ENCODE data around the gene FGGY. TPM values are rescaled to one million over a fixed set of nuclear protein-coding genes. Genes with fewer than 3 reads are reported as not detected.

Gene FGGY
- total RNA-seq, 1 experiment from 2014 or later, result 14.6 TPM

DNA sequence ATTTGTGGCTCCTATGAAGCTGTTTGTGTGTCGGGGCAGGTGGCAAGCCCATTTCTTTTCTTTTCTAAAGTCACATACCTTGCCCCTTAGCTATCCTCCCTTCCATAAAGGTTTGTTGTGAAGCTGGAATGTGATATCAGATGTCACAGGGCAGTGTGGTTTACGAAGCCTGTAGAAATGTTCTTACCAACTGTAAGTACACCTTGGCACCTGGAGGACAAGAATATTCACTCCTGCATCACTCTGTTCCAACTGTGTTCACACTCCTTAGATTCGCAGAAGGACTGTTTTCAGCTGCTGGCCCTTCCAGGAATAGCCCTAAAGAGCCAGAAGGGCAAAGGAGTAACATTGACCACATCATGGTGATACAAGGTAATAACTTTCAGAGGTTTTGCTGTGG, 176.9 kb downstream of the FGGY start:
- H3K27me3 Mint-ChIP-seq (ENCODE audit: low read depth), result no peaks in the 10 kb centered on the region
- Histone ChIP-seq H3K56ac (ENCODE audit: insufficient read length, low read depth, low read length) (no peak overlapping the region), H2BK5ac (ENCODE audit: insufficient read length, low read length) (no peak overlapping the region), H3K4me1 (ENCODE audit: insufficient read depth, low read length) (no peaks in the 10 kb centered on the region), H2BK15ac (ENCODE audit: low read depth, low read length) (no peak overlapping the region), H3K79me1 (ENCODE audit: insufficient read depth, low read depth, low read length, poor library complexity, severe bottlenecking) (no peaks in the 10 kb centered on the region), H3K9ac (ENCODE audit: extremely low read depth, insufficient read length, low read length) (no peak overlapping the region), H3K23ac (ENCODE audit: insufficient read length, low read depth, low read length) (no peak overlapping the region), H2BK12ac (ENCODE audit: insufficient read length, low read depth, low read length) (no peak overlapping the region), H3K9me3 (ENCODE audit: control insufficient read depth, low read depth, low read length) (no peaks in the 10 kb centered on the region), H3K27ac (ENCODE audit: insufficient read length, low read depth, low read length) (no peak overlapping the region), H3K79me2 (ENCODE audit: insufficient read depth, low read length) (no peaks in the 10 kb centered on the region), H3K23me2 (ENCODE audit: insufficient read length, low read depth, low read length, poor library complexity, severe bottlenecking) (no peaks in the 10 kb centered on the region), H3K18ac (ENCODE audit: insufficient read length, low read depth, low read length) (no peak overlapping the region), H3T11ph (ENCODE audit: low read length) (no peak overlapping the region), H3K4ac (ENCODE audit: low read depth, low read length) (no peak overlapping the region), H2AFZ (ENCODE audit: low read length) (no peak overlapping the region), H3K14ac (ENCODE audit: insufficient read depth, low read length) (no peak overlapping the region), H2BK120ac (ENCODE audit: low read depth, low read length, poor library complexity, severe bottlenecking) (no peak overlapping the region), H4K5ac (ENCODE audit: insufficient read length, low read depth, low read length) (no peak overlapping the region), H4K91ac (ENCODE audit: insufficient read length, low read depth, low read length) (no peak overlapping the region), H3K27me3 (ENCODE audit: insufficient read depth, low read length) (no peaks in the 10 kb centered on the region), H3K4me2 (ENCODE audit: insufficient read depth, insufficient read length, low read length) (no peak overlapping the region), H2AK5ac (ENCODE audit: insufficient read length, low read length) (no peak overlapping the region), H2BK20ac (ENCODE audit: low read depth, low read length, poor library complexity, severe bottlenecking) (no peak overlapping the region), H4K8ac (replicated peaks; ENCODE audit: insufficient read length, low read depth, low read length) (no peak overlapping the region), H4K20me1 (ENCODE audit: control insufficient read depth, insufficient read depth, insufficient read length) (no peaks in the 10 kb centered on the region)
- peaks cover 5 to 19% (median 6%) of the 10 kb centered on the region in 3 experiments; a peak in 6 of 7 replicates for H3K36me3 Mint-ChIP-seq (ENCODE audit: insufficient read depth in 1 of 3, low read depth in 3 of 3)
- H3K27ac Mint-ChIP-seq, result no peak overlapping the region
- no CpG with 5 or more reads among the region's 3 CpGs for WGBS (ENCODE audit: extremely low coverage, insufficient read length, low lambda C conversion rate)
- H3K9me3 Mint-ChIP-seq, result peaks cover 6 to 8% of the 10 kb centered on the region in 2 experiments; a peak in 4 of 5 replicates
- TF ChIP-seq, protein P1, sequence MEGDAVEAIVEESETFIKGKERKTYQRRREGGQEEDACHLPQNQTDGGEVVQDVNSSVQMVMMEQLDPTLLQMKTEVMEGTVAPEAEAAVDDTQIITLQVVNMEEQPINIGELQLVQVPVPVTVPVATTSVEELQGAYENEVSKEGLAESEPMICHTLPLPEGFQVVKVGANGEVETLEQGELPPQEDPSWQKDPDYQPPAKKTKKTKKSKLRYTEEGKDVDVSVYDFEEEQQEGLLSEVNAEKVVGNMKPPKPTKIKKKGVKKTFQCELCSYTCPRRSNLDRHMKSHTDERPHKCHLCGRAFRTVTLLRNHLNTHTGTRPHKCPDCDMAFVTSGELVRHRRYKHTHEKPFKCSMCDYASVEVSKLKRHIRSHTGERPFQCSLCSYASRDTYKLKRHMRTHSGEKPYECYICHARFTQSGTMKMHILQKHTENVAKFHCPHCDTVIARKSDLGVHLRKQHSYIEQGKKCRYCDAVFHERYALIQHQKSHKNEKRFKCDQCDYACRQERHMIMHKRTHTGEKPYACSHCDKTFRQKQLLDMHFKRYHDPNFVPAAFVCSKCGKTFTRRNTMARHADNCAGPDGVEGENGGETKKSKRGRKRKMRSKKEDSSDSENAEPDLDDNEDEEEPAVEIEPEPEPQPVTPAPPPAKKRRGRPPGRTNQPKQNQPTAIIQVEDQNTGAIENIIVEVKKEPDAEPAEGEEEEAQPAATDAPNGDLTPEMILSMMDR (conservative IDR thresholded peaks at IDR 0.05), result no peak
- no peak overlapping the region for H3K4me3 Mint-ChIP-seq
- H3K4me1 Mint-ChIP-seq, result 0 out of 4 replicates have a peak, but pooled peaks cover 0 to 6% of the 10 kb centered on the region in 2 experiments
- DNase-seq, result no peak
